Thyroid gland (tissue), 4 donors: Measurements from ENCODE around the gene SLC38A1. TPM values are rescaled to one million over a fixed set of nuclear protein-coding genes. Genes with fewer than 3 reads are reported as not detected.

Experiments used
- DNase-seq, 2 donors: peaks; one replicate each; pipeline ENCODE4 v3.0.0-alpha.2; 2019
- H3K27ac ChIP-seq, 3 donors: fragments of 200-600 bp; sonication (generic); 1 replicate in 2 of 3; 2 replicates in 1 of 3; pipeline ENCODE4 v1.5.1; 2016 to 2019; ENCODE audit warnings: mild to moderate bottlenecking in 1 of 3, moderate library complexity in 1 of 3
- H3K27me3 ChIP-seq: fragments of 200-600 bp; sonication (generic); one replicate; pipeline ENCODE4 v1.5.1; 2019
- H3K36me3 ChIP-seq, 2 donors: fragments of 200-600 bp; sonication (generic); one replicate each; pipeline ENCODE4 v1.5.1; 2016 to 2019
- H3K4me1 ChIP-seq, 2 donors: fragments of 200-600 bp; sonication (generic); one replicate each; pipeline ENCODE4 v1.5.1; 2017 to 2019
- H3K4me3 ChIP-seq, 3 donors: fragments of 200-600 bp; sonication (generic); replicated peaks in 1 of 3; 1 replicate in 2 of 3; 2 replicates in 1 of 3; pipeline ENCODE4 v1.5.1; 2016; ENCODE audit warnings: mild to moderate bottlenecking in 1 of 3
- H3K9me3 ChIP-seq: fragments of 200-600 bp; sonication (generic); one replicate; pipeline ENCODE4 v1.5.1; 2017
- CTCF ChIP-seq, 6 experiments: fragments of 200-600 bp in 3 of 6; fragments of 450-650 bp in 3 of 6; sonication (generic) in 3 of 6; IDR thresholded peaks; one replicate each; pipeline ENCODE4 v1.5.1; 2016 to 2019; ENCODE audit warnings: antibody characterized with exemption in 6 of 6, mild to moderate bottlenecking in 2 of 6, inconsistent platforms in 1 of 6, moderate library complexity in 1 of 6
- POLR2A ChIP-seq, 2 donors: fragments of 450-650 bp; IDR thresholded peaks; one replicate each; pipeline ENCODE4 v1.6.1; 2017; ENCODE audit warnings: antibody characterized with exemption in 2 of 2, mild to moderate bottlenecking in 2 of 2, moderate library complexity in 1 of 2
- WGBS, 2 donors: methylation state at CpG; one replicate each; pipeline ENCODE4 v1.1.5; 2017; 5-methylcytosine and 5-hydroxymethylcytosine counted together
- intact Hi-C: fragments of 100-400 bp; cut with DNase I; formaldehyde crosslinking; loops from one replicate; pipeline ENCODE4 v1.15.1; 2023
- total RNA-seq, 4 donors: library from RNA; depleted of rRNA; stranded (reverse); fragments of >200 nt; gene quantifications; one replicate each; pipeline ENCODE4 v1.2.3, GENCODE V29; 2016

SLC38A1 gene
- total RNA-seq, 4 donors from 2014 or later: 101 to 282 (median 120) TPM

GRCh38 chr12:46174919-46175318 lies 93.9 kb downstream of the SLC38A1 start:
- Histone ChIP-seq H3K36me3 (no peaks in the 10 kb centered on the region), H3K27ac (no peak overlapping the region), H3K27me3 (no peaks in the 10 kb centered on the region), H3K9me3 (no peaks in the 10 kb centered on the region), H3K4me3 (no peak overlapping the region), H3K4me1 (no peaks in the 10 kb centered on the region)
- intact Hi-C loops: no loop called here
- TF ChIP-seq CTCF (IDR thresholded peaks at IDR 0.05) (no peak), POLR2A (IDR thresholded peaks at IDR 0.05) (no peak)
- no peak for DNase-seq
- WGBS, 2 donors: 84 to 89% methylated on average over 8 of the region's 8 CpGs

- intact Hi-C loops: no loop called here
- 89 to 91% methylated on average over 12 of the region's 12 CpGs for WGBS, 2 donors
- Histone ChIP-seq H3K9me3 (no peaks in the 10 kb centered on the region), H3K4me3 (no peak overlapping the region), H3K4me1 (no peaks in the 10 kb centered on the region), H3K27me3 (no peaks in the 10 kb centered on the region), H3K27ac (no peak overlapping the region), H3K36me3 (no peaks in the 10 kb centered on the region)
- no peak for TF ChIP-seq POLR2A (IDR thresholded peaks at IDR 0.05)
- TF ChIP-seq CTCF (IDR thresholded peaks at IDR 0.05): no peak
- no peak for DNase-seq
These were observed 94.7 kb downstream of the SLC38A1 start for GRCh38 chr12:46174061-46174662.

- no peak overlapping the region for H3K27ac ChIP-seq
- H3K4me1 ChIP-seq: no peaks in the 10 kb centered on the region
- no peaks in the 10 kb centered on the region for H3K36me3 ChIP-seq
- no peak overlapping the region for H3K4me3 ChIP-seq
- TF ChIP-seq CTCF (IDR thresholded peaks at IDR 0.05): no peak
- intact Hi-C loops: no loop called here
- no peaks in the 10 kb centered on the region for H3K27me3 ChIP-seq
- DNase-seq: no peak
- H3K9me3 ChIP-seq: no peaks in the 10 kb centered on the region
These were observed 100.4 kb downstream of the SLC38A1 start for GRCh38 chr12:46168426-46168825.

GRCh38 chr12:46167412-46167811 lies 101.4 kb downstream of the SLC38A1 start:
- intact Hi-C loops: no loop called here
- no peak overlapping the region for H3K4me3 ChIP-seq
- DNase-seq: no peak
- WGBS, 2 donors: 96 to 97% methylated on average over 2 of the region's 2 CpGs
- TF ChIP-seq CTCF (IDR thresholded peaks at IDR 0.05): no peak
- no peak for TF ChIP-seq POLR2A (IDR thresholded peaks at IDR 0.05)
- H3K27me3 ChIP-seq: no peaks in the 10 kb centered on the region
- H3K9me3 ChIP-seq: no peaks in the 10 kb centered on the region
- no peaks in the 10 kb centered on the region for H3K4me1 ChIP-seq
- no peaks in the 10 kb centered on the region for H3K36me3 ChIP-seq
- no peak overlapping the region for H3K27ac ChIP-seq

- no peaks in the 10 kb centered on the region for H3K27me3 ChIP-seq
- peaks cover 12 to 14% of the 10 kb centered on the region in 2 donors for H3K4me1 ChIP-seq
- no peaks in the 10 kb centered on the region for H3K9me3 ChIP-seq
- TF ChIP-seq CTCF (IDR thresholded peaks at IDR 0.05) (no peak), POLR2A (IDR thresholded peaks at IDR 0.05) (no peak)
- DNase-seq: no peak
- 96 to 99% methylated on average over 5 of the region's 5 CpGs for WGBS, 2 donors
- H3K27ac ChIP-seq: no peak overlapping the region
- H3K36me3 ChIP-seq: no peaks in the 10 kb centered on the region
- intact Hi-C loops: no loop called here
- H3K4me3 ChIP-seq: no peak overlapping the region
These were observed 103.7 kb downstream of the SLC38A1 start for GRCh38 chr12:46165191-46165590.
